ENCODE measurements around the gene ANKHD1.

The ANKHD1 gene

GRCh38 chr5:140547508-140548299, 146.1 kb downstream of the ANKHD1 start, which contains the start of gene EIF4EBP3:
EIF4EBP3 (plus strand) TSS chr5:140547662; CDS start chr5:140547738, 76 bp downstream.
- no peak for DNase-seq

- no peak for DNase-seq
Measured at GRCh38 chr5:140548300-140548688, 146.7 kb downstream of the ANKHD1 start.

- DNase-seq, result no peak
Measured at GRCh38 chr5:140548791-140549190, 147.2 kb downstream of the ANKHD1 start.

DNA sequence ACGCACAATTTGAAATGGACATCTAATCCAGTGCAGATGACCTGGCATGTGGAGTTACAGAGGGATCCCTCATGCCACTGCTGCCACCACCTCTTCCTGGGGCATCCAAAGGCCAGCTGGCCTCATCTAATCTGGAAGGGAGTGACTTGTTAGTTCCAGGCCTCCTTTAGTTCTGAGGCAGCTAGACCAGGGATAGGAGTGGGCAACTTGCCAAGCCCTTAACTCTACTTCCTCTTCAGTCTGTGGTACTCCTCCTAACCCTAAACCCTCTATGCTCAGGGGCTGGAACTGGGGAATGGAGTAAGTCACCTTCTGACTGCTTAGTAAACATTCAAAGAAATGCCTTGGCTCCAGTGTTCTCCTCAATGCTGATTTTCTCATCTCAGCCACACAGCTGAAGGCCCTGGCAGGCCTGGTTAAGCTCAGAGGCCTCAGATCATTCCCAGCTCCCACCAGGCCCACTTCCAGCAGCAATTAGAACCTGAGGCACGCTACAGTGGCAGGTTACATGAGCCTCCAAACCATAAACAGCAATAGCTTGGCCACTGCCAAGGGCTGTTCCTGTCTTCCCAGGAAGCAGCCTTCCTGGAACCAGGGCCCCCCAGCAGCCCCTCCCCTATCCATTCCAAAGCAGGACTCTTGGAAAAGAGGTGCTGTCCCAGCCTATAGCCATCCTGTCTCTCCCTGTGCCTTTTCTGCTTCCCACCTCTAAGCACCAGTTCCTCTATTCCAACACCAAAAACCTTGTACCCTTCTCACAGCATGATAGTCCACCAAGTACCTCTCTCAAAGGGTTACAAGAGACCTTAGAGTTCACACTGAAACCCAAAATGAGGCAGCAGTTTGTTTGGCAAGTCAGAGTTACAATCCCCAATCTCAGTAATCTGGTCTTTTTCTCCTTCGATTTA, 147.9 kb downstream of the ANKHD1 start:
- no peak for DNase-seq

- no peak for DNase-seq
Measured at GRCh38 chr5:140550147-140551079, 148.8 kb downstream of the ANKHD1 start.

DNA sequence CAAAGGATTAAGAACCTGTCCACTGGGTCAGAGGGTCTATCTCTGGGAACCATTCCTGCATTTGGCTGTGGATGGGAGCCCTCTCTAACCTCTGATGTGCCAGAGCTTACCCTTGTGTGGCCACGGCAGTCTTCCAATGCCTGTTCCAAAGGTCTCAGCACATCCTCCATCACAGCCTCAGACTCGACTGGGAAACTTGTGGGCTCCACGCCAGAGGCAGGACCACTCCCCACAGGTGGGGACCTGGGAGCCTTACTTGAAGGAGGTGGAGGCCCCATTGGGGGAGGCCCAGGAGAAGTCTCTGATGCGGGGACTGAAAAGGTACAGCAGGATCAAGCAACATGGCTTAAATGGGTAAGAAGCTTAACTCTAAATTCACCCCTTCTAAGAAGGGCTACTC, 150.2 kb downstream of the ANKHD1 start:
- DNase-seq, result no peak

DNA sequence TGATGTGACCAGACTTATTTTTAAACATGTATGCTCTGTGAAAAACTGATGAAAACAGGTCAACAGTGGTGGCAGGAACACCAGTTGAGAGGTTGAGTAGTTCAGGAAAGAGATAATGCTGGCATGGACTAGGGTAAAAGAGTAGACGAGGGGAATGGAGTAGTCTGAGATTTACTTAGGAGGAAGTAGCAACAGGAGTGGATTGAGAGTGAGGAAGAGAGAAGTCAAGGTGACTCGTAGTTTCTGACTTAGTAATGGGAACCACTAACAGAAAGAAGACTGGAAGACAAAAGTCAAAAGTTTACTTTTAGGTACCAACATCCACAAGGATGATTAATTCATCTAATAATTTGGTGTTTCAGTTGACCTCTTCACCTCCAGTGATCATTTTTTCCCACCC, 152.0 kb downstream of the ANKHD1 start:
- DNase-seq, result no peak

DNA sequence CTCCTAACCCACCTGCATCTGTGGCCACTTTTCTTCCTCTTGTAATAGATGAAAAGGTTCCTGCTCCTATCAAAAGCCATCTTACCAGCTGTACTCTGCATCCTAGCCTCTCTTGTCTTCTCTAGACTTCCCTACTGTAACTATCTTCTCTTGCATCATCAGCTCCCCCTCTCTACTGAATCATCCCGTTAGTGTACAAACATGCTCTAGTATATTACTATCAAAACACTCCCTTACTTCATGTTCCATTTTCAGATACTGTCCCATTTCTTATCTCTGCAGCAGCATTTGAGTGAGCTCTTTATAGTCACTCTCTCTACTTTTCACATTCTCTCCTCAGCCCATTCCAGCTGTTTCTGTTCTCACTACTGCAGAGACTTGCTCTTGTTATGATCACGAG, 152.8 kb downstream of the ANKHD1 start:
- DNase-seq, result no peak

DNA sequence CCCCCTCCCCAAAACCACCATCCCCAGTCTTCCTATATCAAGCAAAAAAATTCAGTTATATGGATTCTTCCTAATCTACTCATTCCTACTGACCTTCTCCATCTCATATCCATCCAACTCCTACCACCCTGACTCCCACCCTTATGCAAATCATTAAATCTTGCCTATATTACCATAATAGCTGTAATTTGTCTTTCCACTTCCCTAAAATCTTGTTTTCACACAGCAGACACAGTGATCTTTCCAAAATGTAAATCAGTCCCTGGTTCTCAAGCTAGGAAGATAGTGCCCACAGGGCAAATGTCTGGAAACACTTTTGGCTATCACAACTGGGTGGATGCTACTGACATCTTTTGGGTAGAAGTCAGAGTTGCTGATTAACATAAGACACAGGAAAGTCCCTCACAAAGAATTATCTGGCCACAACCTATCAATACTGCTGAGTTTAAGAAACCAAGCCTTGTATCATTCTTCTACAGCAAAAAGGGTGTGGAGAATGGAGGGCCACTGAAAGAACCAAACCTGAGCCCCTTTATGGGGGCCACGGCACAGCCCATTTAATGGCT, 154.2 kb downstream of the ANKHD1 start:
- DNase-seq, result no peak

- DNase-seq, result no peak
Measured at GRCh38 chr5:140556438-140556837, 154.8 kb downstream of the ANKHD1 start.

DNA sequence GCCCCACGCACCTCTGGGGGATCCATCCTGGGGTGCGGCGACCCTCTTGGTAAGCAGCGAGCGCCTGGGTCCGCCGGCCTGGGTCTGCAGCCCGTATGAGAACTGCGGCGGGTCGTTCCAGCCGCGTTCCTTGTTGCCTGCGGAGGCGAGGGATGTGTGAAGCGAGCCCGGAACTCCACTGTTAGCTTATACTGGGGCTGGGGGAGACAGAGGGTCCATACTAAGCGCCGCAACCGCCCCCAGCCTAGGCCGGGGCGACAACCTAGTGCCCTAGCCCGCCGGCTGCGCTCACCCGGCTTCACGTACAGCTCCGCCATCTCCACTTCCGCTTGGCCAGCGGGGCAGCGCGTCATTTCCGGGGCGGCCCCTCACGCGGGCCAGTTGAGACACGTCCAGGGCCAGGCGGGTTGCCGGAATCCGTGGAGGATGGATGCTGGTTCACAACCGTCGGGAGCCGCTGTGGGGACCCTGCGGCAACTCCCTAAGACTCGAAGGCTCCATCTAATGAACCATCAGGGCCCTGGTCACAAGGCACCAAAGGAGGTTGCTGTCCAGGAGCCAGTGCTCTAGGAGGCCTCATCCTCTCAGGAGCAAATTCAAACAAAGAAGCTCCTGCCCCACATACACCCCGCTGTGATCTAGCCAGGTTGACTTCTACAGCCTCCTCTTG, 155.6 kb downstream of the ANKHD1 start, which contains the start of gene SRA1:
Gene SRA1 (minus strand): TSS at position 338 of the 670 bp plus-strand sequence. CDS start 21 bp downstream, at position 317.
- DNase-seq, result peak; percentile 80

DNA sequence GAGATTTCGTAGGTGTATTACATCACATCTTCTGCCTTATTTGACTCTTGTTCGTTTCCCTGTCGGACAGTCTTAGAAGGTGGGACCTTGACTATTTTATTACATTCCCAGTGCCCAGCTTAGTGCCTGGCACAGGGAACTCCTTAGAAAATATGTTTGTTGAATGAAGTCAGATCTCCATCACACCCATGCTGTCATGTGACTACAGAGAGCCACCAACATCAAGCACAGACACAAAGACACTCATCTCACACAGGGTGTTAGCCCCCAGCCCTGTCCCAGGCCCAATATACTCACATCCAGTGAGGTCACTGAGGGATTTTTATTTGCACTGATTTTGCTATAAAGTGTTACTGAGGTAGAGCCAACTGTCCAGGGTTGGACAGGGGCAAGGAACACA, 156.3 kb downstream of the ANKHD1 start:
- no peak for DNase-seq

DNA sequence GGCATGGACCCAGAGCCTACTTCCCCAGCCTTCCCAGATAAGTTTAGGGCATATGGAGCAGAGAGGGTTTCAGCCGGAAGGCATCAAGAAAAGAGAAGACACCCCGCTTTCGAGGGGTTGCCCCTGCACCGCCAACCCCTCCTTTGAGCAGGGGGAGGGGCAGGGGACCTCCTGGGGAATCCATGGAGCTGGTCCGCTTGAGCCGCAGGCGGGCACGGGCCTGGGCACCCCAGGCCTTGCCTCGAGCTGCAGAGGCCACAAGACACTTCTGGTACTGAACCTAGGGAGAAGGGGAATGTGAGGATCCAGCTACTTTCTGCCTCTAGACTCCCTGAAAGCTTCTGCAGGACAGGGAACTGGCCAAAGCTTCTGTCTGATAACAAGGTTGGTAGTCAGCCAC, 156.9 kb downstream of the ANKHD1 start:
- no peak for DNase-seq

- DNase-seq, result no peak
Measured at GRCh38 chr5:140560227-140560626, 158.6 kb downstream of the ANKHD1 start.

GRCh38 chr5:140561753-140562523, 160.3 kb downstream of the ANKHD1 start:
- DNase-seq, result no peak

DNA sequence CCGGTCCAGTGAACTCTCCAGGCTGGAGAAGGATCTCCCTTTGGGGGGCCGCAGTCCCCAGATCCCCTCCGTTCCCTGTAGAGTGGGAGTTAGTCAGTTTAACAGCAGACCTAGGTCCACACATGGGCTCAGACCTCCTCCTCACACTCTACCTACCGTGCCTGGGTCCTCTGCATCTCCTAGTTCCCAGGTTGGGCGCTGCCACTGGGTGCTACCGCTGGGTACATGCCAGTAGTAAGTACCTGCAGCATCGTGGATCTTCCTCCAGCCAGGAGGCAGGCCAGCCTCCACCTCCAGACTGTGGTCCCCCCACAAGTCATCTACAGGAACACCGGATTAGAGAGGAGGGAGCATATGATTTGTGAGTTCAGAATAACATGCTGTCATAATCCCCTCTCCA, 162.0 kb downstream of the ANKHD1 start:
- DNase-seq, result no peak

- DNase-seq, result peak; percentile 95
Measured at GRCh38 chr5:140564196-140565023, 162.8 kb downstream of the ANKHD1 start, which contains the start of the genes APBB3 and SLC35A4. APBB3 (minus strand) TSS chr5:140564598; CDS start chr5:140564245, 353 bp downstream. SLC35A4 (plus strand) TSS chr5:140564828; CDS start chr5:140567170, 2,342 bp downstream.

DNA sequence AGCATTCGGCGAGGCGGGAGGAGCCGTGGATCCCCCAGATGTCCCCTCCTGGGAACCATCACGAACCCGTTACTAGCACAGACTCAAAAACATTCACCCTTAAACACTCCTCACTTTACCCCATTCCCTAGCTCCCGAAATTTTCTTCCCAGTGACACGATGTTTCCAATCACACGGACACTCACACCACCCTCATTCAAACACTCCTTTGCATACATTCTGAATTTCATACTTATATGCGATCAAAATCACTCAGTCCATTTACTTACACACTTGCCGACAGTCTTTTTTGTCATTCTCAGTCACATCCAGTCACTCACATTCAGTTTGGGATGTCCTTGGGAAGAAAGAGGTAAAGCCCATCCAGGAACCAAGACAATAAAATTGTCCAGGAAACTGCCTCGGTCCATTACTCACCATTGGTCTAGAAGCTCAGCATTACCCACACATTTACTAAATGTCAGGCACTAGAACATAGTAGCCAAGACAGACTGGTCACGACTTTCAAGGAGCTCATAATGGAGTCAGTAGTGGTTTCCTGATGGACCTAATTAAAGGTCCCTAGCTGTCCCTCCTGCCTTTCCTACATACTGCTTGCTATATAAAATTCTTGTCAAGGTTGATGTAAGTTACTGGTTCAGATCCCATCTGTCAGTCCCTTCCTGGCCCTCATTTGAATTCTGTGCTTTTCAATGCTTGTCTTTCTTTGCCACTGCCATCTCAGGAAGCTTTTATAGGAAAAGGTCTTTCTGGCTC, 163.6 kb downstream of the ANKHD1 start:
- no peak for DNase-seq

DNA sequence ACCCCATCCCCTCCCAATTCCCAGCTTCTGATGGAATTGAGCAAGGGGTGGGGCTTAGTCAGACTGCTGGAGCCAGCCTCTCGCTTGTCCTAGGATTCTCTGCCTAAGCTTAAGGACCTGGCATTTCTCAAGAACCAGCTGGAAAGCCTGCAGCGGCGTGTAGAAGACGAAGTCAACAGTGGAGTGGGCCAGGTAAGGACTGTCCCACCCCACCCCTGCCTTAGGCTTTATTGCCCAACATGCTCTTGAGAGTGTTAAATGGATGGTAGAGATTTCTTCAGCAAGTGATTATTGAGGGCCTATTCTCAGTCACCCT, 164.1 kb downstream of the ANKHD1 start:
- no peak for DNase-seq

Data from T1000 (cell line).